ENCODE measurements around the gene TBC1D8. TPM values are rescaled to one million over a fixed set of nuclear protein-coding genes. Genes with fewer than 3 reads are reported as not detected.
"Not testable (repeated sequence)": the region's sequence is repeated elsewhere in the genome, so short reads cannot be mapped to it uniquely, and the experiment has no call there.

TBC1D8 gene
- total RNA-seq, 1 donor from 2014 or later, result 18.6 TPM

DNA sequence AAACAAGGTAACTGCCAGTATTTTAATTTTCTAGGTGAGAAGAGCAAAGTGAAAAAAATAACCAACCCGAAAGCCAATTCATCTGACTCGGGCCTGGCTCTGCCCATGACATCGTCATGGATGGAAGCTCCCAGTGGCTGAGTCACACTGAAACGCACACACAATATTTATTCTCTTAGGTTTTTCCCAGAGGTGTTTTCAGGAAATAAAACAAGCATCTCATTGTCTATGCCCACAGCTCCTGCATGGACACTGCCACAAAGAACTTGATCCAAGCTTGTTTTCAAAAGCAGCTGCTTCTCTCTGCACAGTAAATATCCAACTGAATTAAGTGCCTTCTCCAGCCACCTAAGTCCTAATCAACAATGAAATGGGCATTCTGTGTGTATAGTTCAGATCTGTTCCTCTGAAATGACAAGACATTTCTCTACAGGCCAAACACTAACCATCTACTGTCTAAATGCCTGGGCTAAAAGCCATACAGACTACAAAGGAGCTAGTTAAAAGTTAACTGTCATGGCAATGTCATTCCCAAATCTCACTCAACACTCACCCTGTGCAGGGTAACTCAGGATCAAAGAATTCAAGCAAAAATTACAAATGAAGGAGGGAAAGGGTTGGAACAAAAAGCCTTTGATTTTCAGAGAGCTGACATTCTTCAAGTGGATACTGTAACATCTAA lies 86.2 kb downstream of the TBC1D8 start:
- DNase-seq (ENCODE audit: low read depth), result peak; percentile 62

GRCh38 chr2:101064505-101064867 lies 86.7 kb downstream of the TBC1D8 start:
- DNase-seq (ENCODE audit: low read depth), result no peak

DNA sequence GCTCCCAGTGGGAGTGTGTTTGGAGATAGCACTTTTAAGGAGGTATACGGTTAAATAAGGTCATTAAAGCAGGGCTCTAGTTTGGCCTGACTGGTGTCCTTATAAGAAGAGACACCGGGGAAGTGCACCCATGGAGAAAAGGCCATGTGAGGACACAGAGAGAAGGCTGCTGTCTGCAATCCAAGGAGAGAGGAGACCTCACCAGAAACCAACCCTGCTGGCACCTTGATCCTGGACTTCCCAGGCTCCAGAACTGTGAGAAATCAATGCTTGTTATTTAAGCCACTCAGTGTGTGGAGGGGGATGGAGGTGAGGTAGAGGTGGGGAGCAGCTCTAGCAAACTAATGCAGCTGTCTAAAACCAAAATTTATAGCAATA lies 87.1 kb downstream of the TBC1D8 start:
- peak; percentile 35 for DNase-seq (ENCODE audit: low read depth)

GRCh38 chr2:101063352-101064124 lies 87.6 kb downstream of the TBC1D8 start:
- peak; percentile 63 for DNase-seq (ENCODE audit: low read depth)

DNA sequence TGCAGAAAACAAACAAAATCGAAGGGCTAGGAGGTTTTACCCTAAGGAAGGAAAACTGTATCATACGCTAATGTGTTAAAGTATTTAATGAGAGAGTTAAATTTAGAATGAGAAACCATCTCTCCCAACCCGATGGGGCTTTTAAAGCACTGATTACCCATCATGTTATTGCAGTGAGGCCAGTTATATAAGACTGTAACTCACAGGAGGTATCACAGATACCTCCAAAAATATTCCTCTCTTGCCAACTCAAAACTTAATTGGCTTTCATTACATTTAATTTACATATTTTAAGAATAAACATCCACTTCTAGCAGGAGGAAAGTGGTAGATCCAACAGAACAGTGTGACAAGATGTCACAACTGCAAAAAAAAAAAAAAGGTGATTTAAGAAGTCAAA lies 92.8 kb downstream of the TBC1D8 start:
- no peak for DNase-seq (ENCODE audit: low read depth)

GRCh38 chr2:101057051-101057933 lies 93.9 kb downstream of the TBC1D8 start:
- no peak for DNase-seq (ENCODE audit: low read depth)

DNA sequence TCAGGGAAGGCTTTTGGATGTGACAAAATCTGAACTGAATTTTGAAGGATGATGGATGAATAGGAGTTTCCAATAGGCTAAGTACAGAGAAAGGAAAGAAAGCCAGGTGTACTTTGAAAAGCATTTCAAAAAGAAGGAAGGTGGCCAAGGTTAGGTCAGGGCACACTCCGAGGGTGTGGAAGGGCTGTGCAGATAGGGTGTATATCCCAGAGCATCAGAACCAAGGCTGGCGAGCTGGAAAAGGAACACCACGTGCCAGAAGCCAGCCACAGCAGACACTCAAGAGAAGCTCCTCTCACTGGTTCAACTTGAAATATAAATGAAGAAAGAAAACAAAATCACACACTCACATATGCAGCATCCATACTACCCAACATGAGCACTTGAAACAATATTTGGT lies 98.1 kb downstream of the TBC1D8 start:
- no peak for DNase-seq (ENCODE audit: low read depth)

- no peak for DNase-seq (ENCODE audit: low read depth)
Measured at GRCh38 chr2:101052147-101052546, 99.0 kb downstream of the TBC1D8 start.

DNA sequence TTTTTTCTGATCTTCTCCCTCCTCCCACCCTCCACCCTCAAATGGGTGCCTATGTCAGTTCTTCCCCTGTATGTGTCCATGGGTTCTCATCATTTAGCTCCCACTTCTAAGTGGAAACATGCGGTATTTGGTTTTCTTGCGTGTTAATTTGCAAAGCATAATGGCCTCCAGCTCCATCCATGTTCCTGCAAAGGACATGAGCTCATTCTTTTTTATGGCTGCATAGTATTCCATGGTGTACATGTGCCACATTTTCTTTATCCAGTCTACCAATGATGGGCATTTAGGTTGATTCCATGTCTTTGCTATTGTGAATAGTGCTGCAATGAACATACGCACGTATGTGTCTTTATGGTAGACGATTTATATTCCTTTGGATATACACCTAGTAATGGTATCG lies 100.3 kb downstream of the TBC1D8 start:
- not testable (repeated sequence) for DNase-seq (ENCODE audit: low read depth)

- no peak for DNase-seq (ENCODE audit: low read depth)
Measured at GRCh38 chr2:101048756-101049155, 102.4 kb downstream of the TBC1D8 start.

DNA sequence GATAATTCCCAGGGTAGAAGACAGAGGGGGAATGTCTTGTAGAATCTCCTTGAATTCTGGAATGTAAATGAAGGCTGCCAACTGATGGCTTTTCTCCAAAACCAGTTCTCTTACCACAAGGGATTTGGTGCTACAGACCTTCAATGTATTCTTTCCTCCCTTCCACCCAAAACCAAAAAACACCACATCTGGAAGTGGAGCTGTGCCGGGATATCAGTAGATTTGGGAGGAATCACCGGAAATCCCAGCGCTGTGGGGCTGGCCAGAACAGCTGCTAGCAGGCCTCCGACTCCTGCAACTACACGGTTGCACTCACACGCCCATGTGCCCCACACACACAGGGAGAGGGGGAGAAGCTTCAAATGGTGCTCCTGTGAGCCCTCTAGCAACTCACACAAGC lies 103.4 kb downstream of the TBC1D8 start:
- DNase-seq (ENCODE audit: low read depth), result peak; percentile 51

DNA sequence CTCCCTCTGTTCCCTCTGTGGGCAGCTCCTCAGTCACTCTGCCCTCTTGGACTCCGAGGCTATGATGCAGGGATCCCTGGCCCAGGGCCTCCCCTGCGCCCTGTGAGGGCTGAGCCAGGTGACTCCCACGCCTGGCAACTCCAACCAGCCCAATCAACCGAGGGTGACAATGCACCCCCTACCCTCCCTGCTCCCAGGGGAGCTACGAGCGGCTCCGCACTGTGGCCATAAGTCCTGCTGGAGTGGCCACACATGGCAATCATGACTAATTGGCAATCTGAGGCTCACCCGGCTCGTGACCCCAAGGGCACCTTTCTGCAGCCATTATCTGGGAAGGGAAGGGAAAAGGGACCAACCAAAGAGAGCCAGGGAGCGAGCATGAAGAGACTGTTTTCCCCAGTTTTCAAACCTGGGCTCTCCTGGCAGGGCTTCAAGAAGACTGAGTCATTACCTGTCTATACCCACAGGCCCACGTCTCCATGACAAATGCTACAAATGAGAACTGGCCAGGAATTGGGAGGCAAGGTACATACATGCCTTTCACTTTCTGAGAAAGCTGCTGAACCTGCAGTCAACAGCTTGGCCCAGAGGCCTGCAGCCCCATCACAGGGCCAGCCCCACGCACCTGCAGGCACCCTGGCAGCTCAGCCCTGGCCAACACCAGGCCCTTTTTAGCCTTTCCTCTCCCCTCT lies 104.0 kb downstream of the TBC1D8 start:
- DNase-seq (ENCODE audit: low read depth), result no peak

DNA sequence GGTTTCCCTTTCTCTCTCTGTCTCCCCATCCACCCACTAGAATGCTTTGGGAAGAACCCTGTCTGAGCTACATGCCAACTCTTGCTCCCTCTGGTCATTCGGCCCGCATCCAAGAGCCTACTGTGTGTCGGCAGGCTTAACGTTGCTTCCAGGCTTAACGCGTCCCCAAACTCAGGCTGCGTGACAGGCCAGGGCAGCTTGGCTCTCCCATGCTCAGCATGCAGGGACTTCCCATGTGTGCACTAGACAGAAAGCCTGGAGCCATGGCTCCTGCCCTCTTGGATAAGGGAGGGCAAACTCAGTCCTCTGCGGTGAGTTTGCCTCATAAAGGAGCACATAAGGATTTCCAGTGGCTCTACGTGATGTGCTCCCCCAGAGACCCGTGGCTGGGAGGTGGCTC lies 105.9 kb downstream of the TBC1D8 start:
- DNase-seq (ENCODE audit: low read depth), result no peak

- no peak for DNase-seq (ENCODE audit: low read depth)
Measured at GRCh38 chr2:101041413-101041812, 109.8 kb downstream of the TBC1D8 start.

DNA sequence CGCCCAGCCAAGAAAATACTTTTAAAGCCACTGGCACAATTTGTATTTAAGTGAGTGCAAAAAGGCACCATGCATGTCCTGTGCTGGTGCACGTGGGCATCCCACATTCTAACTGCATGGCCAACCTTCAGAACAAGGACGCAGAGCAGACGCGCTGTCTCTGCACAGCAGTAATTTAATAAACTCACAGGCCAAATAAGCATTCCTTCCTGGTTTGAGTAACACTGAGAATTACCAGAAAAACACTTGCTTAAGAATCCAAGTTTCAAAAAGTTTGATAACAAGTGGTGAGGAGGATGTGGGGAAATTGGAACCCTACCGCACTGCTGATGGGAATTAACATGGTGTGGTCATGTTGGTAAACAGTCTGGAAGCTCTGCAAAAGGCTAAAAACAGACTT lies 110.4 kb downstream of the TBC1D8 start:
- no peak for DNase-seq (ENCODE audit: low read depth)

GRCh38 chr2:101040072-101040471 lies 111.1 kb downstream of the TBC1D8 start:
- no peak for DNase-seq (ENCODE audit: low read depth)

- no peak for DNase-seq (ENCODE audit: low read depth)
Measured at GRCh38 chr2:101038455-101039255, 112.5 kb downstream of the TBC1D8 start.

DNA sequence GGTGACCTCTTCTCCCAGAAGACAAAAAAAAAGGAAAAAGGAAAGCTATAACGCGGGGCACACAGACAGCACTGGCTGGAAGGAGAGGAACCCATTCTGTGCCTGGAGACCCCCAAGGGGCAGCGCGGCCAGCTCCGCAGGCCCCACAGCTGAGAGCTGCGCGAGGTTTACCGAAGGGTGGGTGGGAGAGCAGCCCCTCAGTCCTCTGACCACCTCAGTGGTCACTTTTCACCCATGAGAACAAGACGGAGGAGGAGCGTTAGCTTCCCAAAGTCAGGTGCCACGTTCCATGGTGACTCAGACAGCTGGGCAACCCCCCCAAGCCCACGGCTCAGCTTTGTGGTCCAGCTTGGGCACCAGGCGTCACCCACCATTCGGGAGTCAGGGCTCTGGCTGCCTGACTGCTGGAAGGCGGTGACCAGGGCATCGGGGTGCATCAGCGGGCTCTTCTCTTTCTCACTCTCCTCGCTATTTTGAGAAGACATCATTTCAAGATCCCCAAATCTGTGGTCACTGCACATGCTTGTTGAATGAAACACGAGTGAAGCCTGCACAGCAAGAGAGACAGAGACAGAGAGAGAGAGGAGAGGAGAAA lies 113.9 kb downstream of the TBC1D8 start:
- peak; percentile 66 for DNase-seq (ENCODE audit: low read depth)

DNA sequence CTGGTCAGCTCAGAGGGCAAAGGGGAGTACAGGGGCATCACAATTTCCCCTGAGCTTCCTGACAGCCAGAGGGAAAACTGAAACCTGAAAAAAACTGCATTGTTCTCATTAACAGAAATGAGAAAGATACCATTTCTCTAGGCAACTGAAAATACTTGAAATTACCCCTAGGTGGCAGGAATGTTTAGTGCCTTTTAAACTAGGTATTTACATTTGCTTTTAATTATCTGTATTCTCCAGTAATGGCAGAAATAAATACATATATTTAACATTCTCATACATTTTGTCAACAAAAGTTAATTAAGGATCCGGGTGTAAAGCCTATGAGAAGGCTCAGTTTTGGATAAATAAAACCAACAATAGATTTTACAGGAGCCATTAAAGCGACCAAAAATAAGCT lies 114.6 kb downstream of the TBC1D8 start:
- peak; percentile 45 for DNase-seq (ENCODE audit: low read depth)
